Ecto neural progenitor cell (in vitro differentiated cells): Measurements from ENCODE around the gene TICRR.

Experiments
- DNase-seq: peaks from one replicate; pipeline ENCODE4 v3.0.0-alpha.2; 2018; ENCODE audit warnings: low spot score

TICRR gene

DNA sequence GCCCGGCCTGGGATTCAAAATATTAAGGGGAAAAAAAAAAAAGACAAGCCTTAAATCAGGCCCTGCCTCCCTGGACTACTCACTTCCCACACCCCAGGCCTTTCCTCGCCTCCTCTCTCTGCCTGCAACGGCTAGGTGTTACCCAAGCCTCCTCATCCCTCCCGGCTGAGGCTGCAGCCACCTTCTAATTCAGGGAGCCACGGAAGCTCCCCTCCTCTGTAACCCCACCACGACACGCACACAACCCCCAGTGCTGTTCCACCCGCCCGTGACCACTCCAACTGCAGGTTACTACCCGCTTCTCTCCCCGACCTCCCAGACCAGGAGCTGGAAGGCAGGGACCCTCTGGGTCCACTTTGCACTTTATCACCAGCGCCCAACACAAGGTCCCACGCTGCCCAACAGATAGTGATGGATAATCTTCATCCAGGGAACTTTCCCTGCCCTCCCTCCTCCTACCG is 79.1 kb downstream of the TICRR start:
- no peak for DNase-seq

GRCh38 chr15:89654847-89655805 is 79.9 kb downstream of the TICRR start, which contains the start of gene KIF7:
TSS of gene KIF7 (minus strand) at chr15:89655467. CDS start at chr15:89652930, 2,537 bp downstream.
- DNase-seq = peak; percentile 90

- no peak for DNase-seq
These were observed 81.0 kb downstream of the TICRR start for GRCh38 chr15:89656116-89656815.

DNA sequence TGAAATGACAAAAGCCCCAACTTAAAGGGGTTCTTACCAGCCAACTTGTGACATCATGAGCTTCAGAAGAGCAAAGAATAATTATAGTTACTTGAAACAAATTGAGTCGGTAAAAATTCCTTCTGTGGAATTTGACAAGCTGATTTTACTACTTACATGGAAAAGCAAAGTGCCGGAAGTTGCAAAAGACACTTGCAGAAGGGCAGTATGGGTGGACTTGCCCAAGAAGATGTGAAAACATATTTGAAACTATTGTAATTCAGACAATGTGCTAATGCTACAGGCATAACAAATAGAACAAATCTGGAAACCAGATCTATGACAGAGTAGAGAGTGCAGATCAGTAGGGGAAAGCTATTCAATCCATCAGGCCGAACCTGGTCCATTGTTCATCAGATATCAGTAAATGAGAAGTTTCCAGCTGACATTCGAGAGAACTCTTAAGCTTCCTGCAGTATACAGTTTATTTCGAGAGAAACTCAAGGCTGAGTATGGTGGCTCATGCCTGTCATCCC is 82.5 kb downstream of the TICRR start:
- DNase-seq = no peak

DNA sequence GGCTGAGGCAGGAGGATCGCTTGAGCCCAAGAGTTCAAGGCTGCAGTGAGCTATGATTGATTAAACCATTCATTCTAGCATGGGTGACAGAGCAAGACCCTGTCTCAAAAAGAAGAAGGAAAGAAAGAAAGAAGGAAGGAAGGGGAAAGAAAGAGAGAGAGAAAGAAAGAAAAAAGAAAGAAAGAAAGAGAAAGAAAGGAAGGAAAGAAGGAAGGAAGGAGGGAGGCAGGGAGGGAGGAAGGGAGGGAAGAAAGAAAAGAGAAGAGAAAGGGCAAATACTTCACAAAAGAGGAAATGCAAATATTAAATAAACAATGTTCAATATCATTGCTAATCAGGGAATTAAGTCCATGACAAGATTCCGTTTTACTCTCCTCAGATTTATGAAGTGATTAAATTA is 84.0 kb downstream of the TICRR start:
- DNase-seq = no peak

- no peak for DNase-seq
These were observed 85.3 kb downstream of the TICRR start for GRCh38 chr15:89660556-89660955.

GRCh38 chr15:89662893-89663626 is 87.8 kb downstream of the TICRR start:
- no peak for DNase-seq

DNA sequence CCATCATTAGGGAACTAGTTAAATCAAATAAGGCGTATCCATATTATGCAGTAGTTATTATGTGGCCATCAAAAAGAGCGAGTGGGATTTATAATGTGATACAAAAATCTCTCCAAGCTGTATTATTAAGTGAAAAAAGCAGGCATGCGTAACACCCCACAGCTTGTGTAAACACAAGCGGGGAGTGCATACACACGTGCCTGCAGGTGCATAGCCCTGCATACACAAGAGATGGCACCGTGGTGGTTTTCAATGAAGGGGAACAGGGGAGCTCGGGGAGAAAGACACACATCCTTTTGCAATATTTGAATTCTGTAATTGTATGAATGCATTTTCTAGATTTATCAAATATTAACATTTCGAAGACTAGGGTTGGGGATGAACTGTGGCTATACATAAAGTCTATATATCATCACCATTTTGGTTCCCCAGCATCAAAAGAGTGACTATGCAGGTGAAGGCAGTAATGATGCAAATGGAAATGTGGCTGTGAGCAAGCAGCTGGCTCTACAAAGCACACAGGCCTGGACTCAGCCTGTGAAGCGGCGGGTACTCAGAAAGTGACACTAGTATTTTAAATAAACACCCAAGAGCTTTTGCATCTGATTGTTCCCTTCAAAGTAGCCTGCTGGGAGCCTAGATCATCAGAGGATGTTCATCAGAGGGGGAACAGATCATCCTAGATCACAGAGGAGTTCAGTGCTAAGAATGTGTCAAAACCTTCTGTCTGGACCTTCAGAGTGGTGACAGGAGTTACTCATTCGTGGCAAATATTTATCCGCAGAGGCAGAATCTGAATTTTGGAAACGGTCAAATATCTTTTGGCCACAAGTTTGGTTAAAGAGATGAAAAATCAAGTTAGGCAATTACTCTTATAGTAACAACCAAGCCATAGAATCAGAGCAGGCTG is 89.4 kb downstream of the TICRR start:
- no peak for DNase-seq

GRCh38 chr15:89665449-89666181 is 90.3 kb downstream of the TICRR start:
- peak; percentile 79 for DNase-seq

DNA sequence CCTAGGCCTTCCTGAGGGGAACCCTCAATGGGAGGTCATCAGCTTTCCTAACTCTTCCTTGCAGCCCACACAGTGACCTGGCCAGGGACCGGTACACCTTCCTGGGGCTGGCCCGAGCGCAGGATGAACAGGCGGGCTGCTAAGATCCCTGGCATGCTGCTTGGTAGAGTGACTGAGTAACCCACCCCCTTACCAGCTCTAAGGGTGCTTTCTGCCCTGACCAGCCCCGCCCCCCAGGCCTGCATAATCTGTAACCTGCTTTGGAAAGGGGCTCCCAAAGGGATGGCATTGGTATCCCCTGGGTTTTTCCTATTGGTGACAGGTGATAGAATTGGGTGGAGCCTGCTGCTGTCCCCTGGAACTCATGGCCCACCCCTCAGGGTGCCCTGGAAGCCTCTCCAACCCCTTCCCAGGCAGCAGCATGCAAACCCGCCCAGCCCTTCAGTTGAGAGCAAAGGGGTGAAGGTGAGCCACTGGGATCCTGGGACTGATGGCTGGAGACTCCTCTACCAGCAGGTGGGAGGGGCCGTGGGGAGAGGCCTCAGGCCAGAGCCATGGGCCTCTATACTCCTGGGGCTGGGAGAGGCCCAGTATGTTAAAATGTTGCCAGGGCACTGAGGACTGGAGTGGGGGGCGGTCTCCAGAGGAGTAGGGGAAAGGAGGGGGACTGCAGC is 91.1 kb downstream of the TICRR start:
- no peak for DNase-seq

DNA sequence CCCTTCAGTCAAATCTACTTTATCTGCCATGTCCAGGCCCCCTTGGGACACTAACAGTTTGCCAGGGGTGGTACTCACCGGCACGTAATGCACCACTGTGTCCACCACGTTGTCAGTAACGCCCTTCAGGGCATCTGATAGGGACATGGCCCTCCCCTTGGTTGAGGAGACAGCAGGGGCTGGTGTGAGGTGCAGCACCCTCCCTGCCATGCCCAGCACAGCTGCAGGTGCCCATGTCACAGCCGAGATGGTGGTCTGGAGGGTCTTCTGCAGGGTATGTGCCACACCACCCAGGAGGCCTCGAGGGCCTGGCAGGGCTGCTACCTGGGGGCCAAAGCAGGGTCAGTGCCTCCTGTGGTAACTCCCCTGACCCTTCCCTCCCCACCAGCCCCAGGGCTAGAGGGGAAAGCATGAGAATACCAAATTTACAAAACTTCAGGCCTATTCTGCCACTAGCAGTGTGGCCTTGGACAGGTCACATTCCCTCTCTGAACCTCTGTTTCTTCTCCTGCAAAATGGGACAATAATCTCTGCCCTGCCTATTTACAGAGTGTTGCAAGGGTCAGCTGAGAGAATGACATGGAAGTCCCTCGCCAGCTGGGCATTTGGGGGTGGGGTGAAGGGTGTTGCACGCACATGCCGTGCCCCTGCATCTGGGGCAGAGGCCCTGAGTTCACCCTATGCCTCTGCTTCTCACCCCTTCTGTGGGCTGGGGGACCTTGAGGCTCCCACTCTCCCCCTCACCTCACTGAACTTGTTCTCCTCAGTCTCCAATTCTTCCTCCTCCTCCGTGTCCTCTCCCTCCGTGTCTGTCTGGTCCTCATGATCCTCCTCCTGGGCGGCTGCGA is 91.8 kb downstream of the TICRR start:
- no peak for DNase-seq

GRCh38 chr15:89667706-89667960 is 92.4 kb downstream of the TICRR start:
- no peak for DNase-seq

DNA sequence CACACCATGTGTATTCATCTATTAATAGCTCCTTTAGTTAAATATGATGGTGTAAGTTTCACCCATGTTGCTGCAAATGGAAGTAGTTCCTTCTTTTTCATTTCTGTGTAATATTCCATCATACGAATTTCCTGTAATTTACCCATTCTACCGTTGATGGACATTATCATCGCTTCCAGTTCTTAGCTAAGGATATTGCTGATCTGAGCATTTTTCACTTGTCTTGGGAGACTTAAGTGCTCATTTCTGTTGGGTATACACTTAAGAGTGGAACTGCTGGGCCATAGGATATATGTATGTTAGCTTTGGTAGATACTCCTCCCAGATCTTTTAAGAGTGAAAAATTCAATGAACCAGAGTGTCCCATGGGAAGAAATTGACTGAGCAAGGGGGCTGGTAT is 92.9 kb downstream of the TICRR start:
- no peak for DNase-seq

- no peak for DNase-seq
These were observed 94.1 kb downstream of the TICRR start for GRCh38 chr15:89669309-89669865.

DNA sequence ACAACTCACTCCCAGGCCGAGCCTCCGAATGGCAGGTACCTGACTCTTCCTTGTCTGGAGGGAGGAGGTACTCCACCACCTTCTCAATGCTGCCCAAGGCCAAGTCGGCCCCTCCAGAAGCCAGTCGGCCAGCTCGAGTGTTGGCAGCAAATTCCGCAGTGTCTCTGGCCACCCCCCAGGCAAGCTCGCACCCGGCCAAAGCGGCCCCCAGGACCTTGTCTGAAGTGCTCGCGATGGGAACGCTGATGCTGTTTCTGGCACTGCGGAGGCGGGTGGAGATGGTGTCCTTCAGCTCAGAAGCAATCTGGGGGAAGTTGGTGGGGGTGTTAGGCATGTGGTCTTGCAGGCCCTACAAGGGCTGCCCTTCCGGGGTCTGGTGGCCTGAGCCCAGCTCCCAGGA is 94.7 kb downstream of the TICRR start:
- no peak for DNase-seq

DNA sequence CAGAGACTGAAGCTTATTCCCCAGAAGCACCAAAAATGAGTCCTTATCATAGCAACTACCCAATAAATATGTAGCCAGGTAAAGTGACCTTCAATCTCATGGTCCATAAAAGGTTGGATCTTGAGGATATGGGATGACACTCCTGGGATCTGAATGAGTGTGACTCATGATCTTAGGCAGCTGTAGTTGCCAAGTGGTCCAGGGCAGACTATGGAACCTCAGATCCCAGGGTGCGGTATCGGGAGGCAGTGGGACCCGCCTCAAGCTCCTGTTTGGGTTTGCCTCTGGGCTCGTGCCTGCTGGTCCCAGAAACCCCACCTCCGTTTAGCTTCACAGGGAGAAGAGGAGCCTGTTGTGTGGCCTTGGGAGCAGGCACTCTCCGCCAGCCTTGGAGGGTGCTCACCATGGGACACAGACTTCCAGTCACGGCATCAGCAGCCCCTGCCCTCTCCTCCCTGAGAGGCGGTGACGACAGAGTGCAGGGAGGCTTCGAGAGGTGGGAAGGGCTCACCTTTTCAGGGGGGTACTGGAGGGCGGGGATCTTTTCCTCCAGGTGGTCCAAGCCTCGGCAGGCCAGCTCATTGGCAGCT is 95.8 kb downstream of the TICRR start:
- DNase-seq = no peak

DNA sequence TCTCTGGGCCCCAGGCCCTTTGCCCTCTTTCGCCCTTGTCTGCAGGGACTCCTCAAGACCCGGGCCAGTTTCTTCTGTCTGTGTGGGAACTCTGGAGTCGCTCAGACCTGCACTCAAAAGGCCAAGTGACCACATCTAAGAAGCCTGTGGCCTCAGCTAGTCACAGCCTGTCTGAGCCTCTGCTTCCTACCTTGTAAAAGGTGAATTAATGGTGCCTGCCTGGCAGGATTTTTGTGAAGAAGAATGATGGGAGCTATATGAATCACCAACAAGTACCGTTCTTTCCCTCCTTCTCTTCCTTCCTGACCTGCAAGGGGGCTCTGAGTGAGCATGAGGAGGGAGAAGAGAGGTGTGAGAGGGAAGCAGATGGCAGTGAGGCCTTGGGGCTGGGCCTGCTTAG is 96.4 kb downstream of the TICRR start:
- no peak for DNase-seq
